ENCODE results near the gene CDC42BPG. TPM values are rescaled to one million over a fixed set of nuclear protein-coding genes. Genes with fewer than 3 reads are reported as not detected.

CDC42BPG gene
- total and polyA plus RNA-seq, 9 of the 15 experiments (the other 6 are each of a cell fraction or from before 2014, with no cell fraction given): 0.04 to 8.8 (median 2.1) TPM

GRCh38 chr11:64844330-64845128 is at the start of gene CDC42BPG (continued):
- TF ChIP-seq ZNF740 (CRISPR knock-in tag; IDR thresholded peaks at IDR 0.05) (peak; percentile 35; the same call in 1 of the 2 replicates), ZNF740 (tag; IDR thresholded peaks at IDR 0.05) (no peak; a peak in 1 of 4 replicates), RFX1 (IDR thresholded peaks at IDR 0.05) (no peak), POLR2H (tag; IDR thresholded peaks at IDR 0.05; ENCODE audit: low read depth) (no peak), HOMEZ (CRISPR knock-in tag; IDR thresholded peaks at IDR 0.05) (no peak), KDM5B (IDR thresholded peaks at IDR 0.05; ENCODE audit: insufficient replicate concordance, low read depth, low read length) (peak; percentile 17), ZNF518B (CRISPR knock-in tag; IDR thresholded peaks at IDR 0.05) (no peak), SNAPC5 (CRISPR knock-in tag; IDR thresholded peaks at IDR 0.05) (no peak), ARID3B (CRISPR knock-in tag; IDR thresholded peaks at IDR 0.05; ENCODE audit: borderline replicate concordance) (no peak), KAT2B (IDR thresholded peaks at IDR 0.05; ENCODE audit: low read depth, low read length) (no peak), ZFP30 (CRISPR knock-in tag; IDR thresholded peaks at IDR 0.05; ENCODE audit: borderline replicate concordance) (no peak), ATF1 (CRISPR knock-in tag; IDR thresholded peaks at IDR 0.05) (no peak), ATF1 (tag; IDR thresholded peaks at IDR 0.05) (peak; percentile 30; the same call in 1 of the 2 replicates), MNT (conservative IDR thresholded peaks at IDR 0.05) (peak in 1 of 2 experiments; percentile 40; a peak in 2 of 4 replicates), ZNF263 (CRISPR knock-in tag; IDR thresholded peaks at IDR 0.05; ENCODE audit: borderline replicate concordance) (peak; percentile 57), NEUROD1 (IDR thresholded peaks at IDR 0.05; ENCODE audit: borderline replicate concordance, low read depth, low read length, partially characterized antibody) (no peak), ZNF707 (CRISPR knock-in tag; conservative IDR thresholded peaks at IDR 0.05) (no peak)

Measured in K562 (cell line).